Upper lobe of right lung (tissue), 1 donor: Measurements from ENCODE around the gene TTC9. TPM values are rescaled to one million over a fixed set of nuclear protein-coding genes. Genes with fewer than 3 reads are reported as not detected.

ENCODE experiments used
- ATAC-seq: fragments of 200-7000 bp; cut with Tn5 transposase; one replicate; pipeline ENCODE4 v1.9.1; 2020; ENCODE audit warnings: mild to moderate bottlenecking, moderate library complexity
- DNase-seq: peaks from one replicate; pipeline ENCODE4 v3.0.0-alpha.2; 2020
- H3K27ac ChIP-seq: fragments of 200-600 bp; one replicate; pipeline ENCODE4 v1.8.0; 2022
- H3K27me3 ChIP-seq: fragments of 200-600 bp; one replicate; pipeline ENCODE4 v1.8.0; 2022; ENCODE audit warnings: mild to moderate bottlenecking
- H3K36me3 ChIP-seq: fragments of 200-600 bp; one replicate; pipeline ENCODE4 v1.8.0; 2022
- H3K4me1 ChIP-seq: fragments of 200-600 bp; one replicate; pipeline ENCODE4 v1.8.0; 2022
- H3K4me3 ChIP-seq: fragments of 200-600 bp; one replicate; pipeline ENCODE4 v1.8.0; 2022; ENCODE audit warnings: mild to moderate bottlenecking
- H3K9me3 ChIP-seq: fragments of 200-600 bp; one replicate; pipeline ENCODE4 v1.8.0; 2022
- CTCF ChIP-seq: fragments of 200-600 bp; IDR thresholded peaks from one replicate; pipeline ENCODE4 v1.8.0; 2022; ENCODE audit warnings: antibody characterized with exemption
- intact Hi-C: fragments of 100-400 bp; cut with DNase I; formaldehyde crosslinking; loops from one replicate; pipeline ENCODE4 v1.11.0; 2022
- total RNA-seq: library from RNA; stranded (reverse); fragmentation: NEBNext Ultra II Directional; extraction: Animal tissue kit (Norgen Biotek cat#: 25700); gene quantifications from one replicate; pipeline ENCODE4 v1.2.1, GENCODE V29; 2021
- donor health status: DM: no; HTN: yes; CAD: no; lungs with severe emphysema.

The TTC9 gene
- total RNA-seq, 1 donor from 2014 or later, result 6.7 TPM

DNA sequence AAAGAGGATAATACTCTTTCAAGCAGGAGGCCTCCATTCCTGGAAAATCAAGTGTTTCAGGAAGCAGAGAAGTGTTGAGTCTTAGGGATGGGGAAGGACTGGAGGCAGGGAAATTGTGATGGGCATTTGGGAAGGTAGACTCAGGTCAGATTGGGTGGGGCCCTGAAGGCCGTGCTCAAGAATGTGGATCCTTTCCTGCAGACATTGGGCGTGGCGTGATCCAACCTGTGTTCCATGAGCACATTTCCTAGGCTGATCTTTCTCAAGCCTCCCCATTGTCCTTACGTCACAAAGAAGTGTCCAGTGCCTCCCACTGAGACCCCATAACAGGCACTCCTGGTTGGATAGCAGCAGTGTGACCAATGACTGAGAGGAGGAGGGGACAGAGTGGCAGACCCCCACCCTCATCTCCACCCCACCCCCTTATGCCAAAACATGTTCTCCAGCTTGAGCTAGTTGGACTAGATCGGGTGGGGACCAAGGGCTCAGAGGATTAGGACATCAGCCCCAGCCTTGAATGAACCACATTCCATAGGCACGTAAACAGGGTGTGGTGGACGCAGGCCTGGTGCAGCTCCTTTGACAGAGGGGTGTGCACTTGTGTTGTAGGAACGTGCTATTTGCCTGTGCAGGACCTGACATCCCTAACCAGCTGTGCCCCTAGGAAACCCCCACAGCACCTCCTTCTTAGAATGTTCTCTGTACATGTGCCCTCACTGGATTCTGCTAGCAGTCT, 76.8 kb downstream of the TTC9 start:
- H3K4me1 ChIP-seq, result peaks cover 12% of the 10 kb centered on the region
- no peaks in the 10 kb centered on the region for H3K36me3 ChIP-seq
- H3K4me3 ChIP-seq, result no peak overlapping the region
- ATAC-seq (peak; percentile 71), DNase-seq (no peak)
- TF ChIP-seq CTCF, result no peak
- H3K27me3 ChIP-seq, result no peaks in the 10 kb centered on the region
- H3K9me3 ChIP-seq, result no peaks in the 10 kb centered on the region
- intact Hi-C loops, result no loop called here
- no peak overlapping the region for H3K27ac ChIP-seq

DNA sequence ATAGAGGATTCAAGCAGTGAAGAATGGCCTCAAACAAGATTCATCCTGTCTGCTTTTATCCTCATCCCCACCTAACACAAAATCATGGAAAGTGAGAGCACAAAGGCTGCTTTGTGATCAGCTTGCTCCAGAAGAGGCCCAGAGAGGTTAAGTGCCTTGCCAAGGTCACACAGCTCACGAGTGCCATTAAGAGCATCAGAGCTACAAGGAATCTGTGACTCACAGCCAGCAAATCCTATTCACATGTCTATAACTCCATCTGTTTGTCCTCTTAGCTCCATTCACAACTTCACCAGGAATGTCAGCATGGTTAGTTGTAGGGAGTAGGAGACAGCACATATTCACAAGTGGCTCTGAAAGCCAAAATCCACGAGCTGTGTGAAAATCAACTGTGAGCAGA, 79.8 kb downstream of the TTC9 start:
- Histone ChIP-seq H3K4me3 (no peak overlapping the region), H3K27ac (no peak overlapping the region), H3K4me1 (peaks cover 3% of the 10 kb centered on the region), H3K36me3 (no peaks in the 10 kb centered on the region), H3K9me3 (no peaks in the 10 kb centered on the region), H3K27me3 (no peaks in the 10 kb centered on the region)
- TF ChIP-seq CTCF, result no peak
- no peak for DNase-seq
- no peak for ATAC-seq
- intact Hi-C loops, result no loop called here

DNA sequence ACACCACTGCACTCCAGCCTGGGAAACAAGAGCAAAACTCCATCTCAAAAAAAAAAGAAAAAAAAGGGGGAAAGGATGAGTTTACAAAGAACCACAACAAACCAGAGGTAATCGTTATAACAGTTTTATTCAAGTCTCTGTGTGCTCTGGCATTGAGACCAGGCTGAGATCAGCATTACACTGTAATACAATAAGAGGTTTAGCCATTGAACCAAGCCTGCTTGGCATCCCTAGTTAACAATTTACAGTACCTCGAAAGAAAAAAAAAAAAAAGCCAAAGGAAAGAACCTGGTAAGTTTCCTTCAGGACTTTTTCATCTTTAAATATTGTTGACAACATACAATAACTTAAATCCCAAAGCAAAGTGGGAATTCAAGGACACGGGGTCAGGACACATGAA, 80.7 kb downstream of the TTC9 start:
- intact Hi-C loops, result no loop called here

DNA sequence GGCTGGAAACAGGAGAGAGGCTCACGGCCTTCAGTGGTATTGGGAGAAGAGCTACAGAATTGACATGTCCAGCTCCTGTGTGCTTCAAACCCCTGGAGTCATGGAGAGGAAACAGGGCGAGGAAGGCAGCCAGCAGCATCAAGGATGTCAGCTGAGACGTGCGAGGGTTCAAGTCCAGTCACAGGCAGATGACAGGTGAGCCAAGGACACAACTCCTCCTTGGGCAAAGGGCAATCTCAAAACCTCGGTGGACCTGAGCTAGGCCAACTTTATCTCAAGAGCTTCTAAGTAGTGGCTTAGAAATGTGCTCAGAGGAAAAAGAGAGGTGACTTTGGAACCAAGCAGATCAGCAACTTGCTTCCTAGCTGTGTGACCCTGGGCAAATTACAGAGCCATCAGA, 81.6 kb downstream of the TTC9 start:
- no peak overlapping the region for H3K27ac ChIP-seq
- no peak for ATAC-seq
- H3K36me3 ChIP-seq, result no peaks in the 10 kb centered on the region
- no peak overlapping the region for H3K4me3 ChIP-seq
- H3K27me3 ChIP-seq, result no peaks in the 10 kb centered on the region
- intact Hi-C loops, result no loop called here
- TF ChIP-seq CTCF, result no peak
- H3K9me3 ChIP-seq, result no peaks in the 10 kb centered on the region
- no peaks in the 10 kb centered on the region for H3K4me1 ChIP-seq
- DNase-seq, result no peak

More for the DNA sequence above, 80.7 kb downstream of the TTC9 start:
- H3K27me3 ChIP-seq, result no peaks in the 10 kb centered on the region
- no peak overlapping the region for H3K27ac ChIP-seq
- H3K4me3 ChIP-seq, result no peak overlapping the region
- DNase-seq, result no peak
- H3K9me3 ChIP-seq, result no peaks in the 10 kb centered on the region
- no peaks in the 10 kb centered on the region for H3K4me1 ChIP-seq
- H3K36me3 ChIP-seq, result no peaks in the 10 kb centered on the region
- no peak for ATAC-seq
- no peak for TF ChIP-seq CTCF

- no peak for DNase-seq
These were observed 82.4 kb downstream of the TTC9 start for GRCh38 chr14:70724110-70724509.

More at GRCh38 chr14:70724110-70724509, 82.4 kb downstream of the TTC9 start:
- Histone ChIP-seq H3K27me3 (no peaks in the 10 kb centered on the region), H3K4me3 (no peak overlapping the region), H3K4me1 (no peaks in the 10 kb centered on the region), H3K27ac (no peak overlapping the region), H3K9me3 (no peaks in the 10 kb centered on the region), H3K36me3 (no peaks in the 10 kb centered on the region)
- no peak for TF ChIP-seq CTCF
- peak; percentile 58 for ATAC-seq
- intact Hi-C loops, result no loop called here
